ENCODE measurements around the gene PXDN. TPM values are rescaled to one million over a fixed set of nuclear protein-coding genes. Genes with fewer than 3 reads are reported as not detected.
A peak's percentile ranks its signal among the peaks of the same experiment; 100 is the strongest.
"Not testable (repeated sequence)": the region's sequence is repeated elsewhere in the genome, so short reads cannot be mapped to it uniquely, and the experiment has no call there.

PXDN gene
- total RNA-seq, 1 donor from 2014 or later, result 36.3 TPM

DNA sequence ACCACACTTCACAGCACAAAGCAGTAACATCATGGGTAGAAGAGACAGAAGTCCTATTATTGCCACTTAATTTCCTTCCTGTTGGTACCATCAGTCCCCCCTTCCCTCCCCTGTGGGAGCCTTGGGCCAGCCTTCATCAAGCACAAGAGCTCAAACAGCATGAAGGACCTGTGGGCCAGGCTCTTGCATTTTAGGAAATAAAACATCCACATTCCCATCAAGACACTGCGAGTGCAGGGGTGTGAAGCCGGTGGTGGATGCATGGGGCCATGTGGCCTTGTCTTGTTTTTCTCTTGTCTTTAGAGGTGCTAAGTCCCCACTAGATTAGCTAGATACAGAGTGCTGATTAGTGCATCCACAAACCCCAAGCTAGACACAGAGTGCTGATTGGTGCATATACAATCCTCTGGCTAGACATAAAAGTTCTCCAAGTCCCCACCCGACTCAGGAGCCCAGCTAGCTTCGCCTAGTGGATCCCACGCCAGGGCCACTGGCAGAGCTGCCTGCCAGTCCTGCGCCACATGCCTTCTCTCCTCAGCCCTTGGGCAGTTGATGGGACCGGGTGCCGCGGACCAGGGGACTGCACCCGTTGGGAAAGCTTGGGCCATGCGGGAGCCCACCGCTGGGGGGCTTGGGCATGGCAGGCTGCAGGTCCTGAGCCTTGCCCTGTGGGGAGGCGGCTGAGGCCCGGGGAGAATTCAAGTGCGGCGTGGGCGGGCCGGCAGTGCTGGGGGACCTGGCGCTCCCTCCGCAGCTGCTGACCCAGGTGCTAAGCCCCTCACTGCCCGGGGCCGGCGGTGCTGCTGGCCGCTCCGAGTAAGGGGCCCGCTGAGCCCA, 14.7 kb upstream of the PXDN start:
- peak; percentile 37 for DNase-seq
- Histone ChIP-seq H3K36me3 (no peaks in the 10 kb centered on the region), H3K27ac (no peak overlapping the region), H3K4me1 (peaks cover 3% of the 10 kb centered on the region), H3K4me3 (no peak overlapping the region), H3K27me3 (ENCODE audit: low read depth) (no peaks in the 10 kb centered on the region), H3K9me3 (no peaks in the 10 kb centered on the region)
- TF ChIP-seq, protein P1, sequence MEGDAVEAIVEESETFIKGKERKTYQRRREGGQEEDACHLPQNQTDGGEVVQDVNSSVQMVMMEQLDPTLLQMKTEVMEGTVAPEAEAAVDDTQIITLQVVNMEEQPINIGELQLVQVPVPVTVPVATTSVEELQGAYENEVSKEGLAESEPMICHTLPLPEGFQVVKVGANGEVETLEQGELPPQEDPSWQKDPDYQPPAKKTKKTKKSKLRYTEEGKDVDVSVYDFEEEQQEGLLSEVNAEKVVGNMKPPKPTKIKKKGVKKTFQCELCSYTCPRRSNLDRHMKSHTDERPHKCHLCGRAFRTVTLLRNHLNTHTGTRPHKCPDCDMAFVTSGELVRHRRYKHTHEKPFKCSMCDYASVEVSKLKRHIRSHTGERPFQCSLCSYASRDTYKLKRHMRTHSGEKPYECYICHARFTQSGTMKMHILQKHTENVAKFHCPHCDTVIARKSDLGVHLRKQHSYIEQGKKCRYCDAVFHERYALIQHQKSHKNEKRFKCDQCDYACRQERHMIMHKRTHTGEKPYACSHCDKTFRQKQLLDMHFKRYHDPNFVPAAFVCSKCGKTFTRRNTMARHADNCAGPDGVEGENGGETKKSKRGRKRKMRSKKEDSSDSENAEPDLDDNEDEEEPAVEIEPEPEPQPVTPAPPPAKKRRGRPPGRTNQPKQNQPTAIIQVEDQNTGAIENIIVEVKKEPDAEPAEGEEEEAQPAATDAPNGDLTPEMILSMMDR (IDR thresholded peaks at IDR 0.05), result no peak
- ATAC-seq, result no peak
- intact Hi-C loops (cut with DNase I), result no loop called here

DNA sequence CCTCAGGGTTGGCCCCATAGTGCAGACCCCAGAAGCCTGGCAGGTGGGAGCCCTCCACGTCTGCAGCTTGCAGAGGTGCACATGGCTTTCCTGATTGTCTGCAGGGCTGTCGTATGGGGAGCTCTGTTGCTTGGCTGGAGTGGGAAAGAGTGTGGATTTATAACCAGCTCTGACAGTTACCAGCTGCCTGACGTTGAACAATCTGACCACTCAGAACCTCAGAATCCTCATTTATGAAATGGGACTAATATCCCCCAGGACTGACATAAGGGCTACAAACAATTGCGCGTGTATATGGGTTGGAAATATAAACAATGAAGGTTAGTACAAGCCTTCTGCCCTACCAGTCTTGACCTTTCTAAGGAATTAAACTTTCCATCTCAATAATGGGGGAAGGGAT, 13.9 kb upstream of the PXDN start:
- DNase-seq, result no peak
- H3K4me3 ChIP-seq, result no peak overlapping the region
- TF ChIP-seq, protein P1 (IDR thresholded peaks at IDR 0.05), result no peak
- no peaks in the 10 kb centered on the region for H3K36me3 ChIP-seq
- no peaks in the 10 kb centered on the region for H3K9me3 ChIP-seq
- H3K27me3 ChIP-seq (ENCODE audit: low read depth), result no peaks in the 10 kb centered on the region
- intact Hi-C loops (cut with DNase I), result no loop called here
- no peak for ATAC-seq
- no peak overlapping the region for H3K27ac ChIP-seq
- peaks cover 3% of the 10 kb centered on the region for H3K4me1 ChIP-seq

DNA sequence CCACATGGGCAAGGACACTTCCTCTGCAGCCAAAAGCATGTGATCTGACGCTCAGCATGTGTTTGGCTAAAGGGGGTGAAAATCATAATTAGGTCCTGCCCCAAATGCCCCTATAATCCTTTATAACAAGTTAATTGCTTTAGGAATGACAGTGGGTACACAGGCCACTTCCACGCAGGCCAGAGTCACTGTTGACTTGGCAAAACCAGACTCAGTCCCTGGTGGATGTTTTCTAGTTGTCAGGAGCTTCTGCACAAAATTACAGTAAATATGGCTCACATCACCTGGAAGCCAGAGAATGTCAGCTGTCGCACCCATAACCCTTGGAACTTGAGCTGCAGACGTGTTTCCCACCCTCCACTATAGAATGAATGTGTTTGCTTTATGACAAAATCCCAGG, 13.3 kb upstream of the PXDN start:
- no peak overlapping the region for H3K27ac ChIP-seq

DNA sequence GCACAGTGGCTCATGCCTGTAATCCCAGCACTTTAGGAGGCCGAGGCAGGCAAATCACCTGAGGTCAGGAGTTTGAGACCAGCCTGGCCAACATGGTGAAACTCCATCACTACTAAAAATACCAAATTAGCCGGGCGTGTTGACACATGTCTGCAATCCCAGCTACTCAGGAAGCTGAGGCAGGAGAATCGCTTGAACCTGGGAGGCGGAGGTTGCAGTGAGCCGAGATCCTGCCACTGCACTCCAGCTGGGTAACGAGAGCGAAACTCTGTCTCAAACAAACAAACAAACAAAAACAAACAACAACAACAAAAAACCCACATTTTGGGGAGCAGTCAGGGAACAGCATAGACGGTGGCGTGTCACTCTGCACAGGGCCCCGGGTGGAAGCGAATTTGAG, 12.8 kb upstream of the PXDN start:
- intact Hi-C loops (cut with DNase I); H3K9me3 ChIP-seq; ATAC-seq; H3K4me3 ChIP-seq; DNase-seq; H3K4me1 ChIP-seq; H3K27ac ChIP-seq; H3K27me3 ChIP-seq (ENCODE audit: low read depth); H3K36me3 ChIP-seq: not testable (repeated sequence)

More for the DNA sequence above, 13.3 kb upstream of the PXDN start:
- peaks cover 3% of the 10 kb centered on the region for H3K4me1 ChIP-seq
- intact Hi-C loops (cut with DNase I), result no loop called here
- H3K36me3 ChIP-seq, result no peaks in the 10 kb centered on the region
- DNase-seq (no peak), ATAC-seq (no peak)
- TF ChIP-seq, protein P1 (IDR thresholded peaks at IDR 0.05), result no peak
- H3K9me3 ChIP-seq, result no peaks in the 10 kb centered on the region
- no peaks in the 10 kb centered on the region for H3K27me3 ChIP-seq (ENCODE audit: low read depth)
- H3K4me3 ChIP-seq, result no peak overlapping the region

DNA sequence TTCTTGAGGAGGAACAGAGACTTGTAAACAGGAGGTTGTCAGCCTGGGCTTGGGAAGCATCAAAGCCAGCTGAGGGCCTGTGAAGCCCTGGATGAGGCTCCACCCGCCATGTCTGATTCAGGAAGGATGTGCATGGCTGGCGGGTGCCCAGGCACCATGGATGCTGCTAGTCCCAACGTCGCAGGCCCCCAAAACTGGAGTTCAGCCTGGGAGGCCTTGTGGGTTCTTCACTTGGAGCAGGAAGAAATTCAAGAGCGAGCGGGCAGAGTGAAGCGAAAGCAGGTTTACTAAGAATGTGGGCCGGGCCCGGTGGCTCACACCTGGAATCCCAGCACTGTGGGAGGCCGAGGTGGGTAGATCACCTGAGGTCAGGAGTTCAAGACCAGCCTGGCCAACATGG, 12.1 kb upstream of the PXDN start:
- H3K36me3 ChIP-seq, result no peaks in the 10 kb centered on the region
- no peak overlapping the region for H3K4me3 ChIP-seq
- H3K27ac ChIP-seq, result no peak overlapping the region
- no peaks in the 10 kb centered on the region for H3K9me3 ChIP-seq
- peaks cover 3% of the 10 kb centered on the region for H3K4me1 ChIP-seq
- ATAC-seq (no peak), DNase-seq (no peak)
- intact Hi-C loops (cut with DNase I), result no loop called here
- H3K27me3 ChIP-seq (ENCODE audit: low read depth), result peaks cover 4% of the 10 kb centered on the region
- TF ChIP-seq, protein P1 (IDR thresholded peaks at IDR 0.05), result no peak

DNA sequence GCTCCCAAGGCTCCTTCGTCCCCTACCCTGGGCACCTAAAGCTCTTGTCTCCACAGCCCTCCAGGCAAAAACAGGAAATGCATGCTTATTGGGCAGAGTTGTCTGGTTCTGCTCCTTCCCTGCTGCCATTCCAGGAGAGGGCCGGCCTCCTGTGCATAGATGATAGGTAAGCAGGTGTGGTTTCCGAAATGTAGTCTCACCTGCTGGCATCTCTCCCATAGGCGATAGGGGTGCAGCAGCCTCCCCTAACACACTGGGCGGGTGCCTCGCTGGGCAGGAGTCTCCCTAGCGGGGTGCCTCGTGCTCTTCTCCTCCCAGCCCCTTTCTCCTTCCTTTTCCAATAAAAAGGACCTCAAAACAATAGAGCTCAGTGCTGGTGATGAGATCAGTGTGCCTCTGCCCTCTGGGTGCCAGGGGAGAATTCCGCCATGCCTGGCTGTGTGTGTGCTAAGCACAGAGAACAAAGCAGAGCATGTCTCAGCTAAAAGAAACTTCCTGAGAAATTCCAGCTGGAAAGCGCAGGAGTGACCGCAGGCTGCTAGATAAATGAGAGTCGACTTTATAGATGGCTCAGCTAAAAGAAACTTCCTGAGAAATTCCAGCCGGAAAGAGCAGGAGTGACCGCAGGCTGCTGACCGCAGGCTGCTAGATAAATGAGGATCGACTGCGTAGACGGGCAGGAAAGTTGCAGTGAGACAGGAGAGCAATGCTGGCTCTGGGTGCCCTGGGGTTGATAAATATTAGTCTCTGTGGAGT, 11.3 kb upstream of the PXDN start:
- peaks cover 4% of the 10 kb centered on the region for H3K27me3 ChIP-seq (ENCODE audit: low read depth)
- no peak overlapping the region for H3K27ac ChIP-seq

More for the DNA sequence above, 11.3 kb upstream of the PXDN start:
- ATAC-seq (no peak), DNase-seq (no peak)
- intact Hi-C loops (cut with DNase I), result no loop called here
- TF ChIP-seq, protein P1 (IDR thresholded peaks at IDR 0.05), result no peak
- Histone ChIP-seq H3K4me3 (no peak overlapping the region), H3K36me3 (no peaks in the 10 kb centered on the region), H3K4me1 (peaks cover 3% of the 10 kb centered on the region), H3K9me3 (no peaks in the 10 kb centered on the region)

Data from lower lobe of right lung (tissue), 2 donors.